HG02678 (cell line): Measurements from ENCODE around the gene ZNF582.
A peak's percentile ranks its signal among the peaks of the same experiment; 100 is the strongest.

Experiments used
- ATAC-seq: cut with Tn5 transposase; IDR thresholded peaks from one replicate; pipeline ENCODE4 v1.9.1; 2021; ENCODE audit warnings: mild to moderate bottlenecking, moderate library complexity; ENCODE audit not compliant: unreplicated experiment

Gene ZNF582

DNA sequence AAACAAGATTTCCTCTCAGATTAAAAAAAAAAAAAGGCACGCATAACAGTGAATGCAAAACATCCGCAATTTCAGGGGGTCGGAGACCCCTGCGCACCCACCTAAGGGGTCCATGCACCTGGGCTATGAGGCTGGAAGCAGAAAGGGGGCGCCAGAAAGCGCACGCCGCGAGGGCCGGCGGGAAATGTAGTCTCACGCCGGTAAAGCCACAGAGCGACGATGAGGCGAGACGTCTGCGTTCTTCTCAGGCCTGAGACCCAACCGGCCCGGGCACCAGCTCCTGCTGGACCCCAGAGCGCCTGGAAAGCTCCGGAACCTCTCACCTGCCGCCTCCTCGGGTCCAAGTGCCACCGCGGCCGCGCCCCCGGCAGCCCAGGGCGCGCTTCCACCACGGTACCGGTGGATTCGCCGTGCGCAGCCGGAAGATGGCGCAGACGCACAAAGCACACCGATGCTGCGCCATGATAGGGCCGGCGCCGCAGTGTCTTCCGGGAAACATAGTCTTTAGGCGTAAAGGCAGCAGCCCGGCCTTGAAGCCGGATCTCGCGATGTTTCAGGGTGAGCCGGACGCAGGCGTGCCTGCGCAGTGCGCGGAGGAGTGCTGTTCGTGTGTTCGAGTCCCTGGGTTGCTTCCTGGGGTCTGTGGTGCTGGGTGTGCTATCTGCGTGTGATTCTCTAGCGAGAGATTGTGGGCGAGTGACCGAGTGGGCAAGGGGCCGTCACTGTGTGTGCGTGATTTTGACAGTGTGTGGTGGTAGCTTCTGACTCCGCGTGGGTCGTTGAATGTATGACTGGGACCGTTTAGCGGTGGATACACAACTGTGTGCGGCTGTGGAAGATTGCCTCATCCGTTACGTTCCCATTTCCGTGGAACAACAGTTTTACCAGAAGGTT, at the start of gene ZNF582:
Gene ZNF582, minus strand, starts transcription at position 416 of the 894 bp plus-strand sequence. CDS start 1,782 bp downstream, outside the sequence.
- peak; percentile 96 for ATAC-seq

DNA sequence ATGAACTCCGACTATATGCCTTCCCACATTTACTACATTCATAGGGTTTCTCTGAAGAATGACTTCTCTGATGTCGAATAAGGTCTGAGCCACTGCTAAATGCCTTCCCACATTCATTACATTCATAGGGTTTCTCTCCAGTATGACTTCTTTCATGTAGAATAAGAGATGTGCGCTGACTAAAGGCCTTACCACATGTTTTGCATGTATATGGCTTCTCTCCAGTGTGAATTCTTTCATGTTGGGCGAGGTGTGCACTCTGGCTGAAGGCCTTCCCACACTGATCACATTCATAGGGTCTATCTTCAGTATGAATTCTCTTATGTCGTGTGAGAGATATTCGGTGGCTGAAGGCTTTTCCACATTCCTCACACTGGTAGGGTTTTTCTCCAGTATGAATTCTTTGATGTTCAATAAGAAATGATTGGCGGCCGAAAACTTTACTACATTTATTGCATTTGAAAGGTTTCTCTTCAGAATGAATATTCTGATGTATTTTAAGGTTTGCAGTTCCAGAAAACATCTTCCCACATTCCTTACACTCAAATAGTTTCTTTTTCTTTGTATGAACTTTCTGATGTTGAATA, 48.0 kb upstream of the ZNF582 start:
- no peak for ATAC-seq

DNA sequence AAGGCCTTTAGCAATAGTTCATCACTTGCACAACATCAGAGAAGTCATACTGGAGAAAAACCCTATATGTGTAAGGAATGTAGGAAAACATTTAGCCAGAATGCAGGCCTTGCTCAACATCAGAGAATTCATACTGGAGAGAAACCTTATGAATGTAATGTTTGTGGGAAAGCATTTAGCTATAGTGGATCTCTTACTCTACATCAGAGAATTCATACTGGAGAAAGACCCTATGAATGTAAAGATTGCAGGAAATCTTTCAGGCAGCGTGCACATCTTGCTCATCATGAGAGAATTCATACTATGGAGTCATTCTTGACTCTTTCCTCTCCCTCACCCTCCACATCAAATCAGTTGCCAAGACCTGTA, 30.6 kb upstream of the ZNF582 start:
- ATAC-seq, result no peak

DNA sequence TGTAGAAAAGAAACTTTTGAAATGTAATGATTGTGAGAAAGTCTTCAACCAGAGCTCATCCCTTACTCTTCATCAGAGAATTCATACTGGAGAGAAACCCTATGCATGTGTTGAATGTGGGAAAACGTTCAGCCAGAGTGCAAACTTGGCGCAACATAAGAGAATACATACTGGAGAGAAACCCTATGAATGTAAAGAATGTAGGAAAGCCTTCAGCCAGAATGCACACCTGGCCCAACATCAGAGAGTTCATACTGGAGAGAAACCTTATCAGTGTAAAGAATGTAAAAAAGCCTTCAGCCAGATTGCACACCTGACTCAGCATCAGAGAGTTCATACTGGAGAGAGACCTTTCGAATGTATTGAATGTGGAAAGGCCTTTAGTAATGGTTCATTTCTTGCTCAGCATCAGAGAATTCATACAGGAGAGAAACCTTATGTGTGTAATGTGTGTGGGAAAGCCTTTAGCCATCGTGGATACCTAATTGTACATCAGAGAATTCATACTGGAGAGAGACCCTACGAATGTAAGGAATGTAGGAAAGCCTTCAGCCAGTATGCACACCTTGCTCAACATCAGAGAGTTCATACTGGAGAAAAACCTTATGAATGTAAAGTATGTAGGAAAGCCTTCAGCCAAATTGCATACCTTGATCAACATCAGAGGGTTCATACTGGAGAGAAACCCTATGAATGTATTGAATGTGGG, 30.1 kb upstream of the ZNF582 start:
- ATAC-seq, result no peak

DNA sequence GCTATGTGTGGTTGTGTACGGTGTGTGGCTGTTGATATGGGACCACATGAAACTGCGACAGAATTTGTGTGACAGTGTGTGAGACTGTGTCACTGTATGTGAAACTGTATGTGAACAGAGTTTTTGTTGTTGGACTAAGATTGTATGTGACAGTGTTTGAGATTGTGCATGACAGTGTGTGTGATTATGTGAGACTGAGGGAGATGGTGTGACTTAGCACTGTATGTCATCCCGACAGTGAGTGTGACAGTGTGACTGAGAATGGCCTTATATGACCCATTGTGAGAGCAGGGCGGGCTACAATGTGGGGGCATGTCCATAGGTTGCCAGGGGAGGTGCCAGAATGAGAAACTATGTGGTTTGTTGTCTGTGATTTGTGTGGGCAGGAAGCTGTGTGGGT, 11.7 kb upstream of the ZNF582 start:
- no peak for ATAC-seq

DNA sequence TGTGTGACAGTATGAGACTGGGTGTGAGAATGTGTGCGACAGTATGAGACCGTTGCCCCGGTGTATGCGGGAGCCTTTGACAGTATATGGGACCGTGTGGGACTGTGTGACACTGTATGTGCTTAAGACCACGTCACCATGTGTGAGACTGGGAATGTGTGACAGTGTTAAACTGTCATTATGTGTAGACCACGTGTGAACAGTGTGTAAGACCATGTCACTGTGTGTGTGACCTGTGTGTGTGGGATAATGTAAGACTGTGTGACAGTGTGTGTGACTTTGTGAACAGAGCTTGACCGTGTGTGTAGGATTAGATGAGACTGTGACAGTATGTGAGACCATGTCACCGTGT, 11.3 kb upstream of the ZNF582 start:
- no peak for ATAC-seq

DNA sequence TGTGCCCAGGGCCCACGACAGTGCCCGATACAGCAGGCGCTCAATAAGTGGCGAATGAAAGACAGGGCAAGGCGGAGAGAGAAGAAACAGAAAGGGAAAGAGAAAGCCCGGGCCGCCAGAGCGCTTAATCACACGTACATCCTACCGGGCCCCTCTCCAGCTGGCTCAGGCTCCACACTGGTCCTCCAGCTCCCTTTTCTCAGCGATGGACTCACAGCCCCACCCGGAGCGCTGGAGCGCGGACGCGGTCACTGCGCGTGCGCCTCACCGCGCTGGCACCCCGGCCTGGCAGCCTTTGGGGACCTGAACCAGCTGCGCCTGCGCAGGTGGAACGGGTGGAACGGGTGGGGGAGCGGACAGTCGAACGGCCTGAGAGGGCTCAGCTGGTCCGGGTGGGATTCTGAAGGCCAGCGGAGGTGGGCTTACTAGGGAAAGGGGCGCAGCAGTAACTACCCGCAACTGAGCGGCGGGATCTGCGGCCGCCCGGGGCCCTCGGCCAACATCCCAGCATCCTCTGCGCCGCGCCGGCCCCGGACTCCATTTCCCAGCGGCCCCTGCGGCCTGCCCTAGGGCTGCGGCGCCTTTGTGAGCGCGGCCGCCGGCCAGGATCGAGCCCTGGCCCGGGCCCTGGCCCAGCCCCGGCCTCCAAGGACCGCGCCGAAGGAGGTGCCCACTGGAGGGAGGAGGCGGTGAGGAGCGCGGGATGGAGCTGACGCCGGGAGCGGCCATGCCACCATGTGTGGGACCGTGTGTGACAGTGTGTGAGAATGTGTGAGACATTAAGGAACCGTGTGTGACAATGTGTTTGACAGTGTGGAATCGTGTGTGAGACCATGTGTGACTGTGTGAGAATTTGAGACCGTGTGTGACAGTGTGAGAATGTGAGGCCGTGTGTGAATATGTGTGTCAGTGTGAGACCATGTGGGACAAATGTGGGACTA, 10.7 kb upstream of the ZNF582 start, which contains the start of gene ZNF583:
Gene ZNF583, plus strand, starts transcription at position 569 of the 941 bp plus-strand sequence. CDS start 2,783 bp downstream, outside the sequence.
- peak; percentile 88 for ATAC-seq

DNA sequence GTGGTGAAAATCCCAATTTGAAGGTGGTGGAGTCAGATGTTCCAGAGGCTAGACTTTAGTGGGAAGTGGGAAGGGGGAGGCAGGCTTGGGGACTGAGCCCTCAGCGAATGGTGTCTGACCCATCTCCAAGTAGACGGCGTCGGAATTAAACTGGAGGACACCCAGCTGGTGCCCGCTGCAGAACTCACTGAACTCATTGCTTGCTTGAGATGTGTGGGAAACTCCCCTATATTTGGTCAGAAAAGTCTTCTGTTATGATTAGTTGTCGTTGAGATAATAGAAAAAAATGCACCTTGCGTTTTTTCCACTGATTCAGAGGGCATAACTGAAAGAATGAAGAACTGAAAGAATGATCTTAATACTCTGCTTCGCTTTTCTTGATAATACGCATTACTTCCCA, 9.9 kb upstream of the ZNF582 start:
- no peak for ATAC-seq

DNA sequence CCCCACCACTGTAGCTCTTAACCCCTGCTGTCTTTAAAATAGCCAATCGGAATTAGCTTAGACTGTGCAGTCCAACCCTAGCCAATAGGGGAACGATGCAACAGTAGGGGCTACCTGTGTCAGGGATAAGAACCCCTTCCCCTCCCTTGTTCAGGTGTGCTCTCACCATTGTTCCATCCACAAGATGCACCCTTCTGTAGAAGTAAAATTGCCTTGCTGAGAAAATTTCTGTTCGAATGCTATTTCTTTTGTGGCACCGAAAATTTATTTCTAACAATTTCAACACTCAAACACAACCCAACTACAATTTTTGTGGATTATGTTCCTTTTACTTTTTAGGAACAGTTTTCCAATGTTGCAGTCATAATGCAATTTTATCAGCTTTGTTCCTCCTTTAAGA, 7.2 kb upstream of the ZNF582 start:
- no peak for ATAC-seq

DNA sequence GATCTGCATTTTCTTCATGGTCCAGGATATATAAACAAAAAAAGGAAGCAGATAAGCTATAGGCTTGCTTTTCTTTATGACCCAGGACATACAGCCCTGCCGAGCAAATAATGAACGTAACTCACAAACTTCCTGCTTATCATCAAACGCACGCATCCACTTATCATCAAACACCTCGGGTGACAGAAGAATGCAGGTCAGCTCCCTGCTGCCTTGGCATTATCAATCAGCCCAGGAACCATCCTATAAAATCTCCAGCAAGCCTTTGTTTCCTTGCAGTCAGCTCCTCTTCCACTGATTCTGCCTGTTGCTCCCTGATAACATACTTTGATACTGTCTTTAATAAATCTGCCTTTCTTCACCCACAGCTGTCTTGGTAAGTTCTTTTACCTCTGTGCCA, 5.5 kb upstream of the ZNF582 start:
- ATAC-seq, result no peak

DNA sequence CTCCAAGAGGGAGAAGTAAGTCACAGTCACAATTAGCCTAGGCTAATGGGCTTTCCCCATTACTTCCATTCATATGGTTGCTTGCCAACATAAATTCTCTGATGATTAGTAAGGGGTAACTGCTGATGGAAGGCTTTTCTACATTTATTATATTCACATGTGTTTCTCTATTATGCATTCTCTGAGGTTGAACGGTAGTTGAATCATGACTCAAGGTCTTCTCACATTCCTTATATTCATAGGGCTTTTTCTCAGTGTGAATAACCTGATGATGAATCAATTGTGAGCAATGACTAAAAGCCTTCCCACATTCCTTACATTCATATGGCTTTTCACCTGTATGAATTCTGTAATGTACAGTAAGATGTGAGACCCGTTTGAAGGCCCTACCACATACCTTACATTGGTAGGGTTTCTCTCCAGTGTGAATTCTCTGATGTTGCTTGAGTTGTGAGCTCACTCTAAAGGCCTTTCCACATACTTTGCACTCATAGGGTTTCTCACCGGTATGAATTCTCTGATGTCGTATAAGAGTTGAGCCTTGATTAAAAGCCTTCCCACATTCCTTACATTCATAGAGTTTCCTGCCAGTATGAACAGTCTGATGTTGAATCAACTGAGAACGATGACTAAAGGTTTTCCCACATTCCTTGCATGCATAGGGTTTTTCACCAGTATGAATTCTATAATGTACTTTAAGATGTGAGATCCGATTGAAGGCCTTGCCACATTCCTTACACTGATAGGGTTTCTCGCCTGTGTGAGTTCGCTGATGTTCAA, 9.3 kb downstream of the ZNF582 start:
- no peak for ATAC-seq

DNA sequence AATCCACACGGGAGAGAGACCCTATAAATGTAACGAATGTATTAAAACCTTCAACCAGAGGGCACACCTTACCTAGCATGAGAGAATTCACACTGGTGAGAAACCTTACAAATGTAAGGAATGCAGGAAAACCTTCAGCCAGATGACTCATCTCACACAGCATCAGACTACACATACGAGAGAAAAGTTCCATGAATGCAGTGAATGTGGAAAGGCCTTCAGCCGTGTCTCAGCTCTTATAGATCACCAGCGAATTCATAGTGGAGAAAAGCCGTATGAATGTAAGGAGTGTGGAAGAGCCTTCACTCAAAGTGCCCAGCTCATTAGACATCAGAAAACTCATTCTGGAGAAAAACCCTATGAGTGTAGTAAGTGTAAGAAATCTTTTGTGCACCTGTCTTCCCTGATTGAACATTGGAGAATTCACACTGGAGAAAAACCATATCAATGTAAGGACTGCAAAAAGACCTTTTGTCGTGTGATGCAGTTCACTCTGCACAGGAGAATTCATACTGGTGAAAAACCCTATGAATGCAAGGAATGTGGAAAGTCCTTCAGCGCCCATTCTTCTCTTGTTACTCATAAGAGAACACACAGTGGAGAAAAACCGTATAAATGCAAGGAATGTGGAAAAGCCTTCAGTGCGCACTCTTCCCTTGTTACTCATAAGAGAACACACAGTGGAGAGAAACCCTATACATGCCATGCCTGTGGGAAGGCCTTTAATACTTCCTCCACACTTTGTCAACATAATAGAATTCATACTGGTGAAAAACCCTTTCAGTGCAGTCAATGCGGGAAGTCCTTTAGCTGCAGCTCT, 16.0 kb downstream of the ZNF582 start:
- ATAC-seq, result no peak

DNA sequence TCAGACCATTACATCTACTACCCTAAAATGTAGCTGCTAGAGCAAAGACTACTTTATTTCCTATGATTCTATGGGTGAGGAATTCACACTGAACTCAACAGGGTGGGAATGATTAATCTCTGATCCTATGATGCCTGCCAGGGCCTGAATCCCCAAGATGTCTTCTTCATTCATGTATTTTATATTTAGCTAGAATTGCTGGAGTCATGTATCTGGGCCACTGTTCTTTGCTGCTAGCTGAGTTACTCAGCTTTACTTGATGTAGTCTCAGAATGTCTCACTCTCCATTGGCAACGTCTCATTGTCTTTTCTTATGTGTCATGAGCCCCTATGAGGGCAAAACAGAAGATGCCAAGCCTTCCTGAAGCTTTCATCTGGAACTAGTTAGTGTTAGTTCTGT, 21.1 kb downstream of the ZNF582 start:
- ATAC-seq, result no peak

DNA sequence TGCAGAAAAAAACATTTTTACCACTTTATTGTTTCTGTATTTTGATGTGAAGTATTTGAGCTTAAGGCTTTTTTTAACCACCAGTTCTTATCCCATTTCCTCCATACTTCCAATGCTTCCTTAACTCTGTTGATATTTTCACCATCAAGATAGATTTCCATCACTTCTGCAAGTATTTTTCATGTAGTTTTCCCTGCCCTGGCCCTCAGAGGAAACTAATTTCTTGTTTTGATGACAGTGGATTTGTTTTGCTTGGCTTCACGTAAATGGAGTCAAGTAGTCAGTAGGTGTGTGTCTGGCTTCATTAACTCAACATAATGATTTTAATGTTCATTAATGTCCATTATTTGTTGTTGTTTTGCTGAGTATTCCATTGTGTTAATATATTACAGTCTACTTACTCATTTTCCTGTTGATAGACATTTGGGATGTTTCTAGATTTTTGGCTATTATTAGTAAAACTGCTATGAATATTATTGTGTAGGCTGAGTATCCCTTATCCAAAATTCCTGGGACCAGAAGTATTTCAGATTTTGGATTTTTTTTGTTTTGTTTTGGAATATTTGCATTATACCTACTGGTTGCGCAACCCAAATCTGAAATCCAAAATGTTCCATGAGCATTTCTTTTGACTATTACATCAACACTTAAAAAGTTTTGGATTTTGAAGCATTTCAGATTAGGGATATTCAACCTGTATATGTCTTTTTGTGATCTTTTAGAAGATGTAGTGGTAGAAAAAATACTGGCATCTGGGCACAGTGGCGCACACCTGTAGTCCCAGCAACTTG, 23.3 kb downstream of the ZNF582 start:
- ATAC-seq, result no peak

DNA sequence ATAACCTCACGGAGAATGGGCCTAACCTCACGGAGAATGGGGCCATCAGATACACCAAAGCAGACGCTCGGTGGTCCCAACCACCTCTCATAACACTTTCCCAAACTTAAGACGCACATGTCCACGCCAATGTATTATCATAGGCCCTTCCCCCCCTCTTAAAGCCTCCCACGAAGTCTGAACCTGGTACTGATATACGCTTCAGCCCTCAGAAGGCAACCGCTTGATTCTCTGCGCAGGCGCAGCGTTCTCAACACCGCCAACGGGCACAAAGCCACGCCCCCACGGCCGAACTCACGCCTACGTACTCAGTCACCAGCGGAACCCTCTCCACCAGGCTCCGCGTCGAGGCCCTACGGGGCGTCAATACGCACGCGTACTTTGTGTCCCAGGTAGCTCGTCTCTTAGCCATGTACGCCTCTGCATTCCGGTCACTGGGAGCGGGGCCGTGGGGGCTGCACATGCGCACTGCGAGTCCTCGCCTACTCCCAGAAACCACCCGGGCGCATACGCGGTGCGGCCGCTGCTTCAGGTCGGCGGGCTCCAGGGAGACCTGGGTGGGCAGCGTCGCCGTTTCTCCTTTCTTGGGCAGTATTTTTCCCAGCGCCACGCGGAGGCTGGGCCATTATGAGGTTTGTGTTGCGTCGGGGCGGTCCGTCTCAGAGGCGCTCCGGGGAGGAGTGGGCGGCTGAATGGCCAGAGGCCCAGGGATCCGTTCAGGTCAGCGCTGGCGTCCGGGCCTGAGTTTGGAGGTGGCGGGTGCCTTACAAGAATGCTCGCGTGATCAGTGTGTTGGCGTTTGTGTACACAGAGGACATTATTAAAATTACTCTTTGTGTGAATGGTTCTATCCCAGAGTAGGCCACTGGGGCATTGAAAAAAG, 25.3 kb downstream of the ZNF582 start:
- ATAC-seq, result peak; percentile 90

DNA sequence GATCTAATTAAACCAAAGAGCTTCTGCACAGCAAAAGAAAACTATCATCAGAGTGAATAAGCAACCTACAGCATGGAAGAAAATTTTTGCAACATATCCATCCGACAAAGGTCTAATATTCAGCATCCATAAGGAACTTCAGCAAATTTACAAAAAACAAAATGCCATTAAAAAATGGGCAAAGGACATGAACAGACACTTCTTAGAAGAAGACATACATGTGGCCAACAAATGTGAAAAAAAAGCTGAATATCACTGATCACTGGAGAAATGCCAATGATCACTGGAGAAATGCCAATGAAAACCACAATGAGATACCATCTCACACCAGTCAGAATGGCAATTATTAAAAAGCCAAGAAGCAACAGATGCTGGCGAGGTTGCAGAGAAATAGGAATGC, 32.5 kb downstream of the ZNF582 start:
- ATAC-seq, result no peak

DNA sequence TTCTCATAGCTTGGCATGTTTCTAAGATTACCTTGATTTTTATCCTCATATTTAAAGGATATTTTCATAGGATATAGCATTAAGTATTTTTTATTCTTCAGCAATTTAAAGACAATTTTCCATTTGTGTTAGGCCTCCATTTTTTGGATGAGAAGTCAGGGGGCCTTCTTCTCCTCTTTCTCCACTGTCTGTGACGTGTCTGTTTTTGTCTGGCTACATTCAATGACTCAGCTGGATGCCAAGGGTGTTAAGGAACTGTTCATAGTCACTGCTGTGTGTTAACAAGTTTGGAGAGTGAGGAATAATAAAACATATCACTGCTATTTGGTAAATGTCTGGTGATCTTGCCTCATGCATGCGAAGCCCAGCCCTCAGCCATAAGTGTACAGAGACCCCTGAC, 36.4 kb downstream of the ZNF582 start:
- no peak for ATAC-seq
